Astrocyte (in vitro differentiated cells and primary cell): ENCODE measurements around the gene RBBP7.

ENCODE experiments used
- EZH2 ChIP-seq: IDR thresholded peaks from 2 replicates; pipeline ENCODE4 v1.6.1; 2012; ENCODE audit warnings: mild to moderate bottlenecking, low read length, inconsistent platforms; ENCODE audit not compliant: insufficient read depth
- TF ChIP-seq, protein P1 (sequence below): IDR thresholded peaks from 2 replicates; pipeline ENCODE4 v1.5.1; 2011; ENCODE audit warnings: low read depth, mild to moderate bottlenecking, inconsistent platforms, low read length, moderate library complexity; ENCODE audit not compliant: insufficient read depth

GRCh38 chrX:16853537-16853936 lies 16.6 kb downstream of the RBBP7 start:
- TF ChIP-seq, protein P1, sequence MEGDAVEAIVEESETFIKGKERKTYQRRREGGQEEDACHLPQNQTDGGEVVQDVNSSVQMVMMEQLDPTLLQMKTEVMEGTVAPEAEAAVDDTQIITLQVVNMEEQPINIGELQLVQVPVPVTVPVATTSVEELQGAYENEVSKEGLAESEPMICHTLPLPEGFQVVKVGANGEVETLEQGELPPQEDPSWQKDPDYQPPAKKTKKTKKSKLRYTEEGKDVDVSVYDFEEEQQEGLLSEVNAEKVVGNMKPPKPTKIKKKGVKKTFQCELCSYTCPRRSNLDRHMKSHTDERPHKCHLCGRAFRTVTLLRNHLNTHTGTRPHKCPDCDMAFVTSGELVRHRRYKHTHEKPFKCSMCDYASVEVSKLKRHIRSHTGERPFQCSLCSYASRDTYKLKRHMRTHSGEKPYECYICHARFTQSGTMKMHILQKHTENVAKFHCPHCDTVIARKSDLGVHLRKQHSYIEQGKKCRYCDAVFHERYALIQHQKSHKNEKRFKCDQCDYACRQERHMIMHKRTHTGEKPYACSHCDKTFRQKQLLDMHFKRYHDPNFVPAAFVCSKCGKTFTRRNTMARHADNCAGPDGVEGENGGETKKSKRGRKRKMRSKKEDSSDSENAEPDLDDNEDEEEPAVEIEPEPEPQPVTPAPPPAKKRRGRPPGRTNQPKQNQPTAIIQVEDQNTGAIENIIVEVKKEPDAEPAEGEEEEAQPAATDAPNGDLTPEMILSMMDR, result no peak
- no peak for TF ChIP-seq EZH2
